GM12878 (cell line): ENCODE data around the gene KLF3. TPM values are rescaled to one million over a fixed set of nuclear protein-coding genes. Genes with fewer than 3 reads are reported as not detected.

Experiments used
- ATAC-seq: fragments of 200-7000 bp; cut with Tn5 transposase; 3 replicates; pipeline ENCODE4 v1.9.1; 2020; ENCODE audit warnings: mild to moderate bottlenecking, moderate library complexity
- BruUV-seq: library from RNA; stranded (reverse); fragments of 400-500 nt; replicated peaks from 2 replicates; lab custom pipeline; 2021; lab: Mats Ljungman, UMichigan
- CTCF ChIA-PET: fragments of 300-600 bp; sonication (Branson Sonifier 250); formaldehyde crosslinking; extraction: SDS; loops from one replicate; lab custom pipeline; 2021; ENCODE audit warnings: inconsistent platforms; lab: Yijun Ruan, JAX
- POLR2A ChIA-PET: fragments of 350-600 bp; formaldehyde crosslinking; extraction: SDS; loops from one replicate; lab custom pipeline; 2021; ENCODE audit warnings: inconsistent platforms; lab: Charles Lee
- RAD21 ChIA-PET: fragments of 300-600 bp; sonication (Branson Sonifier 250); formaldehyde crosslinking; loops from one replicate; lab custom pipeline; 2023; ENCODE audit warnings: antibody characterized with exemption; ENCODE audit not compliant: unreplicated experiment; lab: Charles Lee
- SMC1A ChIA-PET: fragments of 300-600 bp; sonication (Branson Sonifier 250); formaldehyde crosslinking; loops from one replicate; lab custom pipeline; 2023; ENCODE audit not compliant: unreplicated experiment, uncharacterized antibody; lab: Charles Lee
- DNase-seq: peaks from one replicate; pipeline ENCODE4 v3.0.0-alpha.2; 2011; ENCODE audit warnings: low read depth, low spot score
- FAIRE-seq: peaks from 3 replicates; lab custom pipeline; 2011; peaks lifted over from hg19 to GRCh38; lab: Jason Lieb, UNC
- H2AFZ ChIP-seq: 2 replicates; pipeline ENCODE4 v1.6.0; 2011; ENCODE audit warnings: low read depth, low read length, control low read depth; ENCODE audit not compliant: control insufficient read depth
- H3K27ac ChIP-seq: 2 replicates; pipeline ENCODE4 v1.5.1; 2011; ENCODE audit warnings: control low read depth; ENCODE audit not compliant: control insufficient read depth, insufficient read depth
- H3K27me3 ChIP-seq, 2 experiments: replicated peaks in 1 of 2; 2 replicates each; pipeline versions ENCODE4 v1.6.0 to v1.6.1; 2011; ENCODE audit warnings: low read length in 1 of 2; ENCODE audit not compliant: control insufficient read depth in 2 of 2, insufficient read depth in 2 of 2
- H3K36me3 ChIP-seq, 2 experiments: 2 replicates each; pipeline ENCODE4 v1.5.1; 2011; ENCODE audit warnings: low read length in 1 of 2; ENCODE audit not compliant: control insufficient read depth in 2 of 2, insufficient read depth in 2 of 2
- H3K4me1 ChIP-seq: 2 replicates; pipeline ENCODE4 v1.6.1; 2011; ENCODE audit warnings: mild to moderate bottlenecking, low read length, moderate library complexity, mixed read lengths; ENCODE audit not compliant: control insufficient read depth, insufficient read depth
- H3K4me2 ChIP-seq: 2 replicates; pipeline ENCODE4 v1.6.0; 2011; ENCODE audit warnings: control low read depth; ENCODE audit not compliant: control insufficient read depth, insufficient read depth
- H3K4me3 ChIP-seq: fragments of 200-600 bp; sonication (generic); 2 replicates; pipeline ENCODE4 v1.5.1; 2016
- H3K79me2 ChIP-seq: 2 replicates; pipeline ENCODE4 v1.6.0; 2011; ENCODE audit warnings: low read length; ENCODE audit not compliant: control insufficient read depth, insufficient read depth
- H3K9ac ChIP-seq: 2 replicates; pipeline ENCODE4 v1.8.0; 2011; ENCODE audit warnings: low read length, control low read depth, mixed read lengths; ENCODE audit not compliant: control insufficient read depth, insufficient read depth
- H3K9me3 ChIP-seq: replicated peaks from 3 replicates; pipeline ENCODE4 v1.5.1; 2011; ENCODE audit warnings: mild to moderate bottlenecking, low read length; ENCODE audit not compliant: control insufficient read depth, insufficient read depth
- H4K20me1 ChIP-seq: 2 replicates; pipeline ENCODE4 v1.6.0; 2011; ENCODE audit not compliant: control insufficient read depth, insufficient read depth
- ASH2L ChIP-seq: fragments of 300-600, 200-600 bp; sonication (generic); IDR thresholded peaks from 2 replicates; pipeline ENCODE4 v1.6.1; 2017; ENCODE audit warnings: low read depth, mild to moderate bottlenecking, borderline replicate concordance
- BCLAF1 ChIP-seq: fragments of 450-650 bp; IDR thresholded peaks from 2 replicates; pipeline ENCODE4 v1.6.1; 2017; ENCODE audit warnings: antibody characterized with exemption, mild to moderate bottlenecking, moderate library complexity
- BHLHE40 ChIP-seq, 2 experiments: fragments of 450-650 bp in 1 of 2; IDR thresholded peaks; 2 replicates each; pipeline ENCODE4 v1.6.1; 2011 to 2017; ENCODE audit warnings: low read depth in 2 of 2, borderline replicate concordance in 1 of 2, improper control_type of control experiment in 1 of 2, low read length in 1 of 2, mild to moderate bottlenecking in 1 of 2
- ELK1 ChIP-seq: IDR thresholded peaks from 2 replicates; pipeline ENCODE4 v1.6.1; 2012; ENCODE audit warnings: low read depth, low read length, improper control_type of control experiment
- GATAD2B ChIP-seq: fragments of 450-650 bp; conservative IDR thresholded peaks from 2 replicates; pipeline ENCODE4 v1.6.1; 2017; ENCODE audit warnings: low read depth, mild to moderate bottlenecking, moderate library complexity
- HCFC1 ChIP-seq: fragments of 150-350 bp; IDR thresholded peaks from 2 replicates; pipeline ENCODE4 v1.6.1; 2014; ENCODE audit warnings: low read length
- HDAC6 ChIP-seq: fragments of 200-600 bp; sonication (generic); IDR thresholded peaks from one replicate; pipeline ENCODE4 v1.8.0; 2017; ENCODE audit warnings: antibody characterized with exemption; ENCODE audit not compliant: unreplicated experiment
- HDGF ChIP-seq: fragments of 450-650 bp; IDR thresholded peaks from 2 replicates; pipeline ENCODE4 v1.6.1; 2016; ENCODE audit warnings: antibody characterized with exemption
- POLR2AphosphoS2 ChIP-seq: IDR thresholded peaks from 2 replicates; pipeline ENCODE4 v1.6.1; 2011; ENCODE audit warnings: low read depth, mild to moderate bottlenecking, low read length, improper control_type of control experiment, moderate library complexity
- RFX5 ChIP-seq: IDR thresholded peaks from 2 replicates; pipeline ENCODE4 v1.6.1; 2011; ENCODE audit warnings: low read depth, low read length, improper control_type of control experiment
- SMAD5 ChIP-seq: IDR thresholded peaks from 2 replicates; pipeline ENCODE4 v1.6.1; 2016; ENCODE audit warnings: antibody characterized with exemption, low read depth
- ZBED1 ChIP-seq: IDR thresholded peaks from 2 replicates; pipeline ENCODE4 v1.6.1; 2016; ENCODE audit warnings: borderline replicate concordance
- ZNF24 ChIP-seq: fragments of 450-650 bp; IDR thresholded peaks from 2 replicates; pipeline ENCODE4 v1.6.1; 2017; ENCODE audit warnings: antibody characterized with exemption, mild to moderate bottlenecking
- ZNF592 ChIP-seq: fragments of 450-650 bp; IDR thresholded peaks from 2 replicates; pipeline ENCODE4 v1.6.1; 2017; ENCODE audit warnings: mild to moderate bottlenecking, moderate library complexity
- ZNF622 ChIP-seq: fragments of 450-650 bp; IDR thresholded peaks from 2 replicates; pipeline ENCODE4 v1.6.1; 2017; ENCODE audit warnings: mild to moderate bottlenecking, inconsistent platforms
- WGBS: methylation state at CpG from one replicate; pipeline ENCODE4 v1.1.6; 2016; ENCODE audit warnings: low lambda C conversion rate; ENCODE audit not compliant: insufficient replicate concordance, insufficient coverage; ENCODE audit errors: missing lambda C conversion rate; 5-methylcytosine and 5-hydroxymethylcytosine counted together
- in situ Hi-C: fragments of 300-500 bp; cut with MboI; formaldehyde crosslinking; loops from 9 replicates; pipeline ENCODE4 v1.14.3; 2018; ENCODE audit warnings: mixed read lengths
- intact Hi-C: fragments of 100-400 bp; cut with micrococcal nuclease; formaldehyde crosslinking; loops from one replicate; pipeline ENCODE4 v1.14.2; 2022; ENCODE audit not compliant: unreplicated experiment
- polyA plus RNA-seq, 11 experiments: library from polyadenylated mRNA; depleted of rRNA in 4 of 11; unstranded in 6 of 11; stranded (reverse) in 5 of 11; fragments of >200 nt; fragmentation: Nextera tagmentation in 4 of 11; fragmentation: Illumina TruSeq in 1 of 11; extraction: Ambion mirVana in 4 of 11; extraction: Trizol in 1 of 11; gene quantifications; 1 replicate in 1 of 11; 2 replicates in 10 of 11; pipeline versions ENCODE4 v1.2.1 to v1.2.3, GENCODE V29; 2011 to 2016; ENCODE audit warnings: inconsistent platforms in 2 of 11, missing spikeins in 2 of 11, low read depth in 1 of 11
- total RNA-seq, 4 experiments: library from RNA; depleted of rRNA in 3 of 4; stranded (reverse); fragments of >200 nt in 3 of 4; fragmentation: Illumina TruSeq in 1 of 4; extraction: Trizol in 1 of 4; gene quantifications; 2 replicates each; pipeline versions ENCODE4 v1.2.1 to v1.2.3, GENCODE V29; 2013 to 2021

Gene KLF3
- total and polyA plus RNA-seq, 10 of the 15 experiments (the other 5 are each of a cell fraction or from before 2014, with no cell fraction given): 1.4 to 5.8 (median 2.1) TPM

- Histone ChIP-seq H4K20me1 (no peaks in the 10 kb centered on the region), H3K27me3 (no peaks in the 10 kb centered on the region), H3K4me1 (peaks cover 51% of the 10 kb centered on the region), H3K36me3 (no peaks in the 10 kb centered on the region), H3K4me2 (peak overlapping the region; percentile 19), H2AFZ (no peak overlapping the region), H3K27ac (peak overlapping the region; percentile 27), H3K9ac (no peak overlapping the region), H3K9me3 (no peaks in the 10 kb centered on the region), H3K79me2 (peaks cover 64% of the 10 kb centered on the region), H3K4me3 (no peak overlapping the region)
- 86% methylated on average over 7 of the region's 7 CpGs for WGBS
- ATAC-seq (no peak), DNase-seq (no peak), FAIRE-seq (no peak)
- ChIA-PET RAD21 (interaction anchor here (0.7 to 7.2 kb wide), 15 partner anchors 109 to 611 kb away, joined by 3 to 208 read pairs (median 16); partner anchors contain the start of gene TLR10), SMC1A (interaction anchor here (0.7 to 8.4 kb wide), 16 partner anchors 7 to 611 kb away, joined by 3 to 268 read pairs (median 20); no protein-coding TSS in a partner anchor), CTCF (interaction anchor here (0.6 to 6.1 kb wide), 17 partner anchors 13 to 1658 kb away, joined by 3 to 225 read pairs (median 22); partner anchors contain the start of gene TLR10), POLR2A (interaction anchor here (2.8 kb wide), 1 partner anchor 493 kb away, joined by 20 read pairs; no protein-coding TSS in a partner anchor)
- no peak for TF ChIP-seq HCFC1
- no peak for TF ChIP-seq ZNF24
- no peak for TF ChIP-seq ASH2L
- no peak for TF ChIP-seq ZNF592
- no peak for TF ChIP-seq SMAD5
- TF ChIP-seq HDAC6: no peak
- TF ChIP-seq HDGF: no peak
- no peak for TF ChIP-seq POLR2AphosphoS2
- TF ChIP-seq GATAD2B: no peak
- TF ChIP-seq ZNF622: no peak
- no peak for TF ChIP-seq ZBED1
- no peak for TF ChIP-seq BCLAF1
- no peak for TF ChIP-seq RFX5
- no peak for TF ChIP-seq ELK1
- TF ChIP-seq BHLHE40 (IDR thresholded peaks at IDR 0.05; ENCODE audit: borderline replicate concordance in 1 of 2, low read depth in 2 of 2, low read length in 1 of 2): no peak
- intact Hi-C loops: loop anchor here (5.0 to 10.0 kb wide), 2 partner anchors 171 to 229 kb away; no protein-coding TSS in a partner anchor
- BruUV-seq: no TSS peak
- in situ Hi-C loops: loop anchor here (5.0 kb wide), 3 partner anchors 356 to 611 kb away; no protein-coding TSS in a partner anchor
Measured at GRCh38 chr4:38673130-38673978, 9.4 kb downstream of the KLF3 start.
